Activated gamma-delta T cell treated with anti-CD3 and anti-CD28 coated beads, Interleukin-2, amount 50 U/mL, for 16 hours (primary cell): ENCODE measurements around the gene POLE2.
"Not testable (repeated sequence)": the region's sequence is repeated elsewhere in the genome, so short reads cannot be mapped to it uniquely, and the experiment has no call there.

Experiments
- DNase-seq: peaks from one replicate; pipeline ENCODE4 v3.0.0-alpha.2; 2020; ENCODE audit warnings: low read depth

Gene POLE2

GRCh38 chr14:49659526-49660455 lies 28.2 kb downstream of the POLE2 start:
- DNase-seq = no peak

GRCh38 chr14:49657500-49657899 lies 30.5 kb downstream of the POLE2 start:
- not testable (repeated sequence) for DNase-seq

GRCh38 chr14:49654511-49654910 lies 33.5 kb downstream of the POLE2 start:
- DNase-seq = no peak

- no peak for DNase-seq
Measured at GRCh38 chr14:49653508-49653907, 34.5 kb downstream of the POLE2 start.

- no peak for DNase-seq
Measured at GRCh38 chr14:49642163-49642562, 45.9 kb downstream of the POLE2 start.

- no peak for DNase-seq
Measured at GRCh38 chr14:49641697-49642129, 46.3 kb downstream of the POLE2 start.

GRCh38 chr14:49640540-49641417 lies 47.2 kb downstream of the POLE2 start:
- no peak for DNase-seq

- DNase-seq = no peak
Measured at GRCh38 chr14:49637534-49638078, 50.4 kb downstream of the POLE2 start.

GRCh38 chr14:49636866-49637265 lies 51.1 kb downstream of the POLE2 start:
- DNase-seq = no peak

- peak; percentile 47 for DNase-seq
Measured at GRCh38 chr14:49634547-49635334, 53.3 kb downstream of the POLE2 start, which contains the start of gene DNAAF2. Gene DNAAF2, minus strand, starts transcription at chr14:49635244. Its CDS starts 95 bp downstream, at chr14:49635149.

GRCh38 chr14:49633640-49634546 lies 54.1 kb downstream of the POLE2 start:
- DNase-seq = peak; percentile 89

- no peak for DNase-seq
Measured at GRCh38 chr14:49623941-49624839, 63.8 kb downstream of the POLE2 start.

GRCh38 chr14:49623387-49623786 lies 64.6 kb downstream of the POLE2 start:
- DNase-seq = no peak

- no peak for DNase-seq
Measured at GRCh38 chr14:49622022-49622607, 65.9 kb downstream of the POLE2 start.

GRCh38 chr14:49621114-49621881 lies 66.7 kb downstream of the POLE2 start:
- DNase-seq = no peak

GRCh38 chr14:49620182-49621113 lies 67.6 kb downstream of the POLE2 start, which contains the start of the genes MGAT2 and RPL36AL:
Gene MGAT2, plus strand, starts transcription at chr14:49620799. Its CDS starts 470 bp downstream, at chr14:49621269.
Gene RPL36AL, minus strand, starts transcription at chr14:49620626. Its CDS starts 1,522 bp downstream, at chr14:49619104.
- DNase-seq = peak; percentile 92

GRCh38 chr14:49619730-49620129 lies 68.3 kb downstream of the POLE2 start:
- no peak for DNase-seq
